Measurements from ENCODE around the gene PNMT. TPM values are rescaled to one million over a fixed set of nuclear protein-coding genes. Genes with fewer than 3 reads are reported as not detected.
A peak's percentile ranks its signal among the peaks of the same experiment; 100 is the strongest.

Gene PNMT
- total RNA-seq, 2 experiments from 2014 or later, result not detected

DNA sequence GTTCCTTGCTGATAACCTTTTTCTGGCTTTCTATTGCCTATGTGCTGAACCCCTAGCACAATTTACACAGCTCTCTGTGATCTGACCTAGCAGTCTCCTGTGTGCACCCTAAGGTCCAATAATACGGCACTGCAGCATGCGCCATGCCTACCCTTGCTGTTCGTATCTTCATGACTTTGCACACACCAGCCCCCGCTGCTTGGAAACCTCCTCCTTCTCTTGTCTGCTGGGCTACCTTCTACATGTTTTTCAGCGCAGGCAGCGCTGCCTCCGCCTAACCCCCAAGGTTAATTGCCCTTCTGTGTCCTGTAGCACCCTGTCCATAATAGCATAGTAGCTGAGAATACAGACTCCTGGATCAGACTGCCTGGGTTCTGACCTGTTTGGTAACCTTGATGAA is 29.9 kb upstream of the PNMT start:
- no peaks in the 10 kb centered on the region for H3K9me2 ChIP-seq (ENCODE audit: insufficient read depth, low read length)
- no TSS peak for BruUV-seq (replicated peaks)
- intact Hi-C loops (cut with micrococcal nuclease; ENCODE audit: unreplicated experiment), result no loop called here
- H3K4me1 ChIP-seq (ENCODE audit: insufficient read depth, low read length, poor library complexity, severe bottlenecking), result peaks cover 31% of the 10 kb centered on the region
- peaks cover 20% of the 10 kb centered on the region for H3K79me2 ChIP-seq (ENCODE audit: insufficient read depth, low read depth, low read length)
- DNase-seq (ENCODE audit: low spot score), result no peak
- ChIA-PET CTCF (ENCODE audit: unreplicated experiment) (interaction anchor here (0.5 to 1.3 kb wide), 2 partner anchors 16 to 92 kb away, joined by 5 to 10 read pairs; no protein-coding TSS in a partner anchor), POLR2A (interaction anchor here (0.8 to 1.3 kb wide), 3 partner anchors 10 to 92 kb away, joined by 3 to 6 read pairs (median 4); partner anchors contain the start of gene PGAP3)
- H3K4me2 ChIP-seq (ENCODE audit: low read length), result peak overlapping the region; percentile 95
- H3K9me3 ChIP-seq (ENCODE audit: low read length), result no peaks in the 10 kb centered on the region
- peak overlapping the region; percentile 53 for H3K27ac ChIP-seq (ENCODE audit: low read depth, low read length, poor library complexity, severe bottlenecking)
- TF ChIP-seq EZH2phosphoT487 (IDR thresholded peaks at IDR 0.05; ENCODE audit: borderline replicate concordance, low read depth, low read length) (no peak), CTCF (conservative IDR thresholded peaks at IDR 0.05; ENCODE audit: low read length) (no peak)
- peaks cover 8% of the 10 kb centered on the region; the same call in 1 of the 2 replicates for H4K20me1 ChIP-seq (ENCODE audit: insufficient read depth, low read length)
- no peaks in the 10 kb centered on the region for H3K36me3 ChIP-seq (ENCODE audit: insufficient read depth, low read length)
- H2AFZ ChIP-seq (ENCODE audit: low read length), result no peak overlapping the region
- H3K4me3 ChIP-seq (ENCODE audit: low read depth, low read length, poor library complexity, severe bottlenecking), result peak overlapping the region; percentile 77

DNA sequence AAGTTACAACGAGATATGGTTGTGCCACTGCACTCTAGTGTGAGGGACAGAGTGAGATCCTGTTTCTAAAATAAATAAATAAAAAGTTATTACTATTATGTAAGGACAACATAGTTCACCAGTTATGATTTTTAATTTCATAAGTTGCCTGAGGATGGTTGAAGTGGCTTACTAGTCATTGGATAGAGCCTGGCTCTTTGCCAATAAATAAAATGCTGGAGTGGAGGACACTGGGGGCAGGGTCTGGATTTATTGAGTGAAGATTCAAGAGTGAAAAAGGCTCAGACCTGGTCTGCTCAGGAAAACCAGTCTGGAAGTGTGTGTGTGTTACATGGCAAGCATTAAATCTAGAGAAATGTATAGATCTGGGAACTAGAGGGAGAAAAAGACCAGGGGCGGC is 29.2 kb upstream of the PNMT start:
- POLR2A ChIA-PET, result interaction anchor here (0.6 kb wide), 1 partner anchor 98 kb away, joined by 8 read pairs; no protein-coding TSS in a partner anchor
- H3K4me1 ChIP-seq (ENCODE audit: insufficient read depth, low read length, poor library complexity, severe bottlenecking), result peaks cover 31% of the 10 kb centered on the region
- no peak for DNase-seq (ENCODE audit: low spot score)
- H3K79me2 ChIP-seq (ENCODE audit: insufficient read depth, low read depth, low read length), result peaks cover 20% of the 10 kb centered on the region
- BruUV-seq (replicated peaks), result no TSS peak
- peak overlapping the region; percentile 95; the same call in 1 of the 2 replicates for H3K4me2 ChIP-seq (ENCODE audit: low read length)
- H3K4me3 ChIP-seq (ENCODE audit: low read depth, low read length, poor library complexity, severe bottlenecking), result no peak overlapping the region
- H3K9me3 ChIP-seq (ENCODE audit: low read length), result no peaks in the 10 kb centered on the region
- H3K36me3 ChIP-seq (ENCODE audit: insufficient read depth, low read length), result no peaks in the 10 kb centered on the region
- CTCF ChIA-PET (ENCODE audit: unreplicated experiment), result interaction anchor here (0.5 kb wide), 1 partner anchor 91 kb away, joined by 10 read pairs; no protein-coding TSS in a partner anchor
- TF ChIP-seq CTCF (conservative IDR thresholded peaks at IDR 0.05; ENCODE audit: low read length) (no peak), EZH2phosphoT487 (IDR thresholded peaks at IDR 0.05; ENCODE audit: borderline replicate concordance, low read depth, low read length) (no peak)
- no peak overlapping the region for H2AFZ ChIP-seq (ENCODE audit: low read length)
- no peak overlapping the region for H3K27ac ChIP-seq (ENCODE audit: low read depth, low read length, poor library complexity, severe bottlenecking)
- intact Hi-C loops (cut with micrococcal nuclease; ENCODE audit: unreplicated experiment), result no loop called here
- H4K20me1 ChIP-seq (ENCODE audit: insufficient read depth, low read length), result peaks cover 8% of the 10 kb centered on the region; the same call in 1 of the 2 replicates
- H3K9me2 ChIP-seq (ENCODE audit: insufficient read depth, low read length), result no peaks in the 10 kb centered on the region
